Hematopoietic multipotent progenitor cell treated with erythropoietin and hydrocortisone succinate and interleukin-3 and kit ligand, for 6 days (in vitro differentiated cells): Measurements from ENCODE around the gene LRRC30.
"Not testable (repeated sequence)": the region's sequence is repeated elsewhere in the genome, so short reads cannot be mapped to it uniquely, and the experiment has no call there.

Source experiments
- DNase-seq: peaks from one replicate; pipeline ENCODE4 v3.0.0-alpha.2; 2015

LRRC30 gene

DNA sequence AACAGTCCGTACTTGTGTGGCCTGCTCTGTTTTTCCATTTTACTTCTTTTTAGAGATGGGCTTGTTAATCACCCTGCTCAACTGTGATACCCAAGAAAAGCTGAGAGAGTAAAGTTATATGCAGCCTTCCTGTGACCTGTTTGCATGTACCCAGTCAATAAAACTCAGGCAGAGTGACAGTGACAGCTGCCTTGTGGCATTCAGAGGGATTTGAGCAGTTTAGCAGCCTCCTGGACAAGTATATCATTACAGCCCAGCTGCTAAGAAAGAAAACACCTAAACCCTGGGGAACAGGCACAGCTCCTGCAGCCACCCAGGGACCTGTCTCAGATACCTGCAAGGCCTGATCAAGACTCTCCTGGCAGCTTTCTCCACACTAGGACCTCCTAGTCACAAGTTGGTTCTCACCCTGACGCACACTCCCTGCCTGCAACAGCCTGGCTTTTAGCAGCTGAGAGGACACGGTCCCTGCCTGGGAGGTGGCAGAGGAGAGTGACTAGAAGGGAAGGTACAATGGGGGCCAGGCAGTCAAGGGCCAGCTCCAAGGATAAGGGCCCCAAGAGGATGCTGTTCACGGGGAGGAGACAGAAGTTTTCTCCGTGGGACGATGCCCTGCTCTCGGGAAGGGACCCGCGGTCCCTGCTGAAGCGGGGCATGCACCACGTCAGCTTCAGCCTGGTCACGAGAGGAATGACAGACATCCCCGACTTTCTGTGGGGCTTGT is at the start of gene LRRC30:
LRRC30 (plus strand) TSS at position 464 of the 724 bp plus-strand sequence; CDS start at position 514, 50 bp downstream.
- no peak for DNase-seq

DNA sequence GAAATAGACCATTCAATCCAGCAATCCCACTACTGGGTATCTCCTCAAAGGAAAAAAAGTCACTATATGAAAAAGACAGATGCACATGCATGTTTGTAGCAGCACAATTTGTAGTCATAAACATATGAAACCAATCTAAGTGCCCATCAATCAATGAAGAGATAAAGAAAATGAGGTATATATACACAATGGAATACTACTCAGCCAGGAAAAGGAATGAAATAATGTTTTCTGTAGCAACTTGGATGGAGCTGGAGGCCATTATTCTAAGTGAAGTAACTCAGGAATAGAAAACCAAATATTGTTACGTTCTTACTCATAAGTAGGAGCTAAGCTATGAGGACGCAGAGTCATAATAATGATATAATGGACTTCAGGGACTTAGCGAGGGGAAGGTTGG is 45.2 kb upstream of the LRRC30 start:
- no peak for DNase-seq

DNA sequence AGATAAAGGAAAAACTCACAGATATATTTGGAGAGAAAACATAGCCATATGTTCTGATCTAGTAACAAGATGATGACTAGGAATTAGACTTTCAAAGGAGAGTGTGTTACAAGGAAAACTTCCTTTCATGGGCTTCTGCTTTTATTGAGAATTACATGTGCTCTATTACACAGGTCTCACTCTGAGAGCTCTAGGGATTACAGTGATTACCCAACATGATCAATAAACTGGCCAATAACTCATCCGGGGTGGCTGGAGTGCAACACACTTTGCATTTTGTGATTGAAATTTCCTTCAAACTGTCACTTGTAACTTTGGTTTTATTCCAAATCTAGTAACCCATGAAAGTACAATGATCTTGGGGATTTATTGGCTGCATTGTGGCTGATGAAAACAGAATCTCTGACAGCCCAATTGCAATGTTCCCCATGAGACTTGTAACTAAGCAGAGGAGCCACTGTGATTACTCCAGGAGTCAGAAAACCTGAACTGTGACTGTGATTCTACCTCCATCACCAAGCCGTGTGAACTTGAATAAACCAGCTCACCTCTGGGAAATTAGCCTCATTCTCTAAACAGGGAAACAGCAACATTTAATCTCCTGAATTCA is 40.2 kb upstream of the LRRC30 start:
- DNase-seq: no peak

- DNase-seq: no peak
Observed at GRCh38 chr18:7191736-7192135, 39.2 kb upstream of the LRRC30 start.

DNA sequence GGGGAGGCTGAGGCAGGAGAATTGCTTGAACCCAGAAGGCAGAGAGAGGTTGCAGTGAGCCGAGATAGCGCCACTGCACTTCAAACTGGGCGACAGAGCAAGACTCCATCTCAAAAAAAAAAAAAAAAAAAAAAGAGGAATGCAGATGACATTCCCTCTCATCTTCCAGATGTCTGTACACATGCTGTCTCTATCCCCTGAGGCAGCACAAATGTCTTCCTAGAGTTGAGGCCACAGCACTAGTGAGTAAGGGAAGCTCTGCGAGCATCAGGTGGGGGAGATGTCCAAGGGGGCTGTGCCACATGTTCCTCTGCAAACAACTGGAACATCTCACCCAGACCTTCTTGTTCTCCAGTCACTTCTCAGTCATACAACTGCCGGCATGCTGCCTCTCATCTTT is 35.6 kb upstream of the LRRC30 start:
- no peak for DNase-seq

GRCh38 chr18:7196421-7196820 is 34.5 kb upstream of the LRRC30 start:
- DNase-seq: no peak

DNA sequence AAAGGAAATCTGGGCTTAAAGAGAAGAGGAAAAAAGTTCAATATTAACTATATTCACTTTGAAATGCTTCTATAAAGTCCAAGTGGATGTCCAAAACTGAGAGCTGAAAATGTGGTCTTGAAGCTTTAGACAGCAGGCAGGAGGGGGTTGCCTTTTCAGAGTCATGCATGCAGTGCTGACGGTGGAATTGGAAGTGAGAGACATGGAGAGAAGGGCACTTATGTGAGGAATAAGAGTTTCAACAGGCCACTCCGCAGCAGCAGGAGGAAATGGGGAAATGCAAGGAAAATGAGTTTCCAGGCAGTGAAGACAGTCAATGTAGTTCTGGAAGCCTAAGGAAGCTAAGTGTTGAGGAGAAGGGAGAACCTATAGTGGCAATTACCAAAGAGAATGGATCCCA is 33.0 kb upstream of the LRRC30 start:
- DNase-seq: no peak

DNA sequence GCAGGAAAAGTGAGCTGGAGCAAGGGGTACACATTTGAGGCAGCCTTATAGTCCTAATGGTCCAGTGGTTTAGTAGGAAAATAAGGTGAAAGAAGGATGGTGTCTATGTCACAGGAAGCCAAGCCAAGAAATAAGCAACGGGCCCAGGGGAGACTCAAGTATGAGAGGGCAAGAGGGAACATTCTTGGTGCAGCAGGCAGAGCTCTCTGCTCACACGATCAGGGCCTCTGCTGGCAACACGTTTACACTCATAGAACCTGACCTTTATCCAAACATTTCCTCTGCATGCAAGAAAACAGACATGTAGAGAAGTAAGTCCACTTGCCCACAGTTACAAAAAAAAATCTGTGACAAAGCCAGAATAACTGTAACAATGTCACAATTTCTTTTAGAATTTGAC is 32.6 kb upstream of the LRRC30 start:
- DNase-seq: no peak

- no peak for DNase-seq
Observed at GRCh38 chr18:7201096-7201495, 29.8 kb upstream of the LRRC30 start.

DNA sequence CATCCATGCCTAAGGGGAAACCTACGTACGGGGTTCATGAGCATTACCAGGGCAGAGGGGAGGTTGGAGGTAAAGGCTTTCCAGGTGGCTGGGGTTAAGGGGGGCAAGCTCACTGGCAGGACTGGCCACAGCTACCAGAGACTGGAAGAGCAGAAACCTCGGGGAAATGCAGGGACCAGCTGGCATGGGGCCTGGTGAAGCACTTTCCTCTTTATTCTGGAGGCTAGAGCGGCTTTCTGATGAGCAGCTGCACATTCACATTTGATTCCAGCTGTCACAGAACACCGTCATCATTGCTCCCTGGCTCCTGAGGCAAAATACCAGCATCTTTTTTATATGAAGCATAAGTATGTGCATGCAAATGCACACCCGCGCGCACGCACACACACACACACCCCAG is 28.7 kb upstream of the LRRC30 start:
- no peak for DNase-seq

GRCh38 chr18:7203601-7204000 is 27.3 kb upstream of the LRRC30 start:
- DNase-seq: not testable (repeated sequence)

- DNase-seq: no peak
Observed at GRCh38 chr18:7205346-7205745, 25.5 kb upstream of the LRRC30 start.

GRCh38 chr18:7206217-7206616 is 24.7 kb upstream of the LRRC30 start:
- DNase-seq: no peak

DNA sequence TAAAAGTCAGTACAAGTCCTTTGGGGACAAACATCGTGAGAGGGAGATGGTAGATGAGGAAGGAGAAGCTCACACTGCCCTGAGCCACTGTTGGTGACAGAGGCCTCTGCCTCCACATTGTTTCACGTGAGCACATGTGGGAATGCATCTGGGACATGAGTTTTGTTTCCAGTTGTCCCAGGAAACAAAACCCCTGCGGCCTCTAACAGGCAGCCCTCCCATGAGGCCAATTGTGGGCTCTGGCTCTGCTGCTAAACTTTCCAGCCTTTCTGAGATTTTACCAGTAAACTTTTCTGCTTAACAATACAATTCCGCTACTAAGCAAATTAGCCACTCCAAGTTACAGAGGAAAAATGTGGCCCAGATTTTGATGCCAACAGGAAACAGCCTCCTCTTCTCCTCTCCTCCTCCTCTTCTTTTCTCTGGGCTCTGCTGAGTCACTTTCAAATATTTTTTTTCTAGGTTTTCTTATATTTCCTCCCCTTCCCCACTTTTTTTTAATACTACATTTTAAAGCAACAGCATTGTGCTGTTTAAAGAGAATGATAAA is 23.4 kb upstream of the LRRC30 start:
- DNase-seq: no peak

- peak; percentile 68 for DNase-seq
Observed at GRCh38 chr18:7221424-7222155, 9.3 kb upstream of the LRRC30 start.

DNA sequence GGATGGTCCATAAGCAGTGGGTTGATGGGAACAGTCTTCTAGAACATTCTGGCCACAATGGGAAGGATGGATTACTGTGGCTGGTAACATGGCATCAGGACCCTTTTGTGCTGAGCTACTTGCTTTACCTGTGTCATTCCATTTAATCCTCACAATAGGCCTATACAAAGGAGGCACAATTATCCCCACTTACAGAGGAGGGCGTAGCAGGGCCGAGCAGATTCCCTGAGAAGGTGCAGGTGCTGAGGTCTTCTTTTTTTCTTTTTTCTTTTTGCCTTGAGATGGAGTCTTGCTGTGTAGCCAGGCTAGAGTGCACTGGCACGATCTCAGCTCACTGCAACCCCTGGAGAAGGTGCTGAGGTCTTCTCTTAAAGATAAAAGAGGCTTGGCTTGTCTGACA is 6.7 kb upstream of the LRRC30 start:
- DNase-seq: no peak

- DNase-seq: no peak
Observed at GRCh38 chr18:7232218-7232617, 1.3 kb downstream of the LRRC30 start.

DNA sequence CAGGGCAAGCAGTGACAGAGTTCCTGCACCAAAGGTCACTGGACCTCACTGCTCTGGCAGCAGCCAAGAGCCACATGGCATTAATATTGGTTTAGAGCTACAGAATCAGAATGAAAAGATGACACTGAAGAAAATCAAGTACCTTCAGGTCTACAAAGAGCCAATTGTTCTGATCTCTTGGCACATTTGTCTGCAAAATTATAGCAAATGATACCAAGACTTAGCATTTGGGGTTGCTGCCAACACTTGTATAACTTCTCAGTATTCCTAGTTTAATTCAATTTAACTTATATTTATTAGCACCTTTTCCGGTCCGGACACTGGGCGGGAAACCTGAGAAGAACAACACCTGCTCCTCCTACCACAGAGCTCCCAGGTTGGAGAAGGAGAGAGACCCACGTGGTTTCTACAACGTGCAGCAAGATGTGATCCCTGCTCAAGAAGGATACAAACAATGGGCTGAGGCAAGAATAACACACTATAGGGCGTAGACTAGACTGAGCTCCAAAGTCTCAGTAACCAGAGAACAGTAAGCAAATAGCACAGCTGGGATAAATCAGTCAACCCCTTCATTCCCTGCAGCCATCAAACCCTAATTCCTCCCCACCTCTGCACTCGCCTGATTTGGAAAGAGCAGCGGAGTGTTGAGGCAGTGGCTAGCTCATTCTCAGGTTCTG is 2.4 kb downstream of the LRRC30 start:
- no peak for DNase-seq

DNA sequence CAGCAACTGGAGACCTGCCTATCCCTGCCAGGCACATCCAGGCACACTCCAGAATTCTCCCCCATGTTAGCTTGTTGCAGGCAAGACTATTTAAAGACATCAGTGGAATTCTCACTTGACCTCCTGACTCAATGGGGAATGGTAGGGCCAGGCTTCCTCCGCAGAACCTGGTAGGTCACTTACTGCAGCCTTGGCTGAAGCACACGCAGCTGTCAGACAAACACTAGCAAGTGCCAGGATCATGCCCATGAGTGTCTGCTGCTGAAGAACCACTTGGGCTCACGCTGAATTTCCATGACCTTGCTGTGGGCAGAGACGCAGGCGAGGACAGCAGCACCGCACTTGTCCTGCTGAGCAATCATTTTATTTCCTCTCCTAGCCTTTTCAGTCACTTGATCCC is 3.2 kb downstream of the LRRC30 start:
- no peak for DNase-seq

GRCh38 chr18:7234956-7235355 is 4.1 kb downstream of the LRRC30 start:
- DNase-seq: no peak

- DNase-seq: no peak
Observed at GRCh38 chr18:7236072-7236471, 5.2 kb downstream of the LRRC30 start.

DNA sequence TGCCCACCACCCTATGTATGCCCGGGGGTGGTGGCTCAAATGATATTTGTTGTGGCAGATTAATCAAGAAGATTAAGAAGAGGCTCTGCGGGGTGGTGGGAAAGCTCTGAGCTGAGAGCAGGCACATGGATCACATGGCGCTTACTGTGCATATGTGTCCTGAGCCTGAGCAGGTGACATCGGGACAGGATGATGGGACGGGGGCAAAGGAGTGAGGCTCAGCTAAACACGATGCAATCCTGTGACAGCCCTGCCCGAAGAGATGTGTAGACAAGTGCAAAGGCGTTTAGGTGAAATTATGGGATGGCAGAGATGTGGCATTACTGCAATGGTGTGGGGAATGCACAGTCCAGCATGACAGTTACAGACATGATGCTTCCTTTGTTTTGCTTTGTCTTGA is 6.0 kb downstream of the LRRC30 start:
- no peak for DNase-seq

DNA sequence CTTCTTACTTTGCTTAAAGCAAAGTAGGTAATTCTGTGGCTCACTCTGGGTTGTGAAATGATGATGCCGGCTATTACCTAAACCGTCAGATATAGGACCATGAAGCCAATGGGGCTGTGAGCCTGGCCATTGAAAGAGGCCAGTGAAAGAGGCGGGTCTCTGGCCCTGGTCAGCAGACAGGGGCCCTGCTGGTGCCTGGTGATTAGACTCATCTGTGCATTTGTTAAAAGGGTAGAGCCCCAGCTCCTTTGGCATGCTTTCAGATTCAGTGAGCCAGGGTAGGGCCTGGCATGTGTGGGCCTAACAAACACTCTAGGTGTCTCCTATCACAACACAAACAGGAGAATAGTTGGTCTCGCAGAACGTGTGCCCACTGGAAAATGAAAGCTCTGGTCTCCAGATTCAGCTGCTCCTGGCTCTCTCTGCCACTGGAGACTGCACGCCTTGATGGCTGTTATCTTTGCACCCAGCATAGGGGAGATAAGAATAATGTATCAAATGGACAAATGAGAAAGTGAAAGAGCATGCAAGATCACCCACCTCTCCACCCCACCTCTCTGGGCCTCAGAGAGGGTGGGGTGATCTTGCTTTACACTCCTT is 6.9 kb downstream of the LRRC30 start:
- DNase-seq: no peak
